Ovary (tissue), 9 donors: ENCODE measurements around the gene GNG14. TPM values are rescaled to one million over a fixed set of nuclear protein-coding genes. Genes with fewer than 3 reads are reported as not detected.

Experiments used
- DNase-seq, 5 donors: peaks; one replicate each; pipeline ENCODE4 v3.0.0-alpha.2; 2019 to 2020
- H3K27ac ChIP-seq, 2 donors: fragments of 200-600 bp; one replicate each; pipeline versions ENCODE4 v1.5.1 to v1.8.0; 2019 to 2022
- H3K27me3 ChIP-seq: fragments of 200-600 bp; one replicate; pipeline ENCODE4 v1.8.0; 2022
- H3K36me3 ChIP-seq: fragments of 200-600 bp; sonication (generic); one replicate; pipeline ENCODE4 v1.5.1; 2019
- H3K4me1 ChIP-seq: one replicate; pipeline ENCODE4 v1.8.1; 2013; ENCODE audit warnings: mild to moderate bottlenecking, moderate library complexity; ENCODE audit not compliant: insufficient read depth
- H3K4me3 ChIP-seq: fragments of 200-600 bp; sonication (generic); one replicate; pipeline ENCODE4 v1.5.1; 2017
- H3K9me3 ChIP-seq, 2 donors: fragments of 200-600 bp in 1 of 2; sonication (generic) in 1 of 2; one replicate each; pipeline versions ENCODE4 v1.5.1 to v1.8.1; 2013 to 2019; ENCODE audit warnings: mild to moderate bottlenecking in 1 of 2, moderate library complexity in 1 of 2
- EP300 ChIP-seq: sonication (generic); formaldehyde crosslinking; IDR thresholded peaks from one replicate; pipeline ENCODE4 v1.6.1; 2017; ENCODE audit warnings: antibody characterized with exemption
- POLR2A ChIP-seq: fragments of 450-650 bp; IDR thresholded peaks from one replicate; pipeline ENCODE4 v1.6.1; 2017; ENCODE audit warnings: antibody characterized with exemption, mild to moderate bottlenecking, moderate library complexity
- WGBS, 3 donors: extraction: QIAGEN DNeasy Blood & Tissue Kit in 1 of 3; methylation state at CpG; one replicate each; pipeline versions ENCODE4 v1.1.5 to v1.1.7; 2013 to 2017; 5-methylcytosine and 5-hydroxymethylcytosine counted together
- intact Hi-C, 4 donors: fragments of 100-400 bp; cut with DNase I; formaldehyde crosslinking; loops; one replicate each; pipeline versions ENCODE4 v1.11.0 to v1.15.1; 2022 to 2023
- polyA plus RNA-seq, 2 donors: library from polyadenylated mRNA; stranded (reverse); fragments of 200-250 nt in 1 of 2; fragments of 350-450 nt in 1 of 2; fragmentation: Illumina TruSeq in 1 of 2; extraction: RNeasy Lipid Tissue Mini Kit (QIAGEN cat#74804) in 1 of 2; gene quantifications; one replicate each; pipeline ENCODE4 v1.2.3, GENCODE V29; 2013 to 2014
- total RNA-seq, 7 donors: library from RNA; depleted of rRNA in 2 of 7; stranded (reverse); fragments of >200 nt in 2 of 7; fragmentation: NEBNext Ultra II Directional in 3 of 7; extraction: Animal tissue kit (Norgen Biotek cat#: 25700) in 3 of 7; gene quantifications; one replicate each; pipeline versions ENCODE4 v1.1.0 to v1.2.4, GENCODE V29; 2016 to 2023
- TF ChIP-seq, protein P1 (sequence below), 3 donors: fragments of 450-650 bp in 2 of 3; fragments of 200-600 bp in 1 of 3; IDR thresholded peaks; one replicate each; pipeline versions ENCODE4 v1.5.1 to v1.8.0; 2016 to 2022; ENCODE audit warnings: antibody characterized with exemption in 3 of 3, mild to moderate bottlenecking in 1 of 3
- donor health status: DM: no; HTN: no; CAD: no; lungs with moderate emphysema.
- donor health status: DM: no; HTN: no; CAD: no.
- donor health status: Bipolar disorder and iron deficiency.
- donor health status: DM: yes; HTN: yes; CAD: no.
- donor health status: DM: no; HTN: no; CAD: no.
- donor health status: DM: yes; HTN: yes; CAD: no.

GNG14 gene
- total and polyA plus RNA-seq, 9 donors, result not detected

DNA sequence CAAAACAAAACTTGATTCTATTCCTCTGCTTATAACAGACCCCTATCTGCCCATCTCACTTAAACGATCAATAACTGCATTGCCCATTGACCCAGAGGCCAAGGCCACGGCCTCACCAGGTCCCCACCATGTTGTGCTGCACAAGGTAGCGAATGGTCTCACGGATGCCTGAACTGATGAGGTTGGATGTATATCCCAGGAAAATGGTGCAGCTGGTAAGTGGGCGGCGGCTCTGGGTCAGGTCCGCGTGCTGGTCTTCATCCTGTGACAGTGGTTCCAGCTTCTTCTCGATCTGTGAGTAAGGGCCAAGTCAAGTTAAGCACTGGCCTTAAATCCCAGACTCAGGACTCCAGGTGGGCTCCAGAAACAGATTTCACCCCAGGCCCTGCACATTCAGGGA is 7.8 kb upstream of the GNG14 start:
- no peak overlapping the region for H3K27ac ChIP-seq
- no peaks in the 10 kb centered on the region for H3K9me3 ChIP-seq
- H3K4me1 ChIP-seq, result no peaks in the 10 kb centered on the region
- 78 to 89% (median 82%) methylated on average over 9 of the region's 9 CpGs for WGBS, 3 donors
- no peak overlapping the region for H3K4me3 ChIP-seq
- H3K36me3 ChIP-seq, result no peaks in the 10 kb centered on the region
- intact Hi-C loops, result no loop called here
- TF ChIP-seq EP300, result no peak
- TF ChIP-seq, protein P1, sequence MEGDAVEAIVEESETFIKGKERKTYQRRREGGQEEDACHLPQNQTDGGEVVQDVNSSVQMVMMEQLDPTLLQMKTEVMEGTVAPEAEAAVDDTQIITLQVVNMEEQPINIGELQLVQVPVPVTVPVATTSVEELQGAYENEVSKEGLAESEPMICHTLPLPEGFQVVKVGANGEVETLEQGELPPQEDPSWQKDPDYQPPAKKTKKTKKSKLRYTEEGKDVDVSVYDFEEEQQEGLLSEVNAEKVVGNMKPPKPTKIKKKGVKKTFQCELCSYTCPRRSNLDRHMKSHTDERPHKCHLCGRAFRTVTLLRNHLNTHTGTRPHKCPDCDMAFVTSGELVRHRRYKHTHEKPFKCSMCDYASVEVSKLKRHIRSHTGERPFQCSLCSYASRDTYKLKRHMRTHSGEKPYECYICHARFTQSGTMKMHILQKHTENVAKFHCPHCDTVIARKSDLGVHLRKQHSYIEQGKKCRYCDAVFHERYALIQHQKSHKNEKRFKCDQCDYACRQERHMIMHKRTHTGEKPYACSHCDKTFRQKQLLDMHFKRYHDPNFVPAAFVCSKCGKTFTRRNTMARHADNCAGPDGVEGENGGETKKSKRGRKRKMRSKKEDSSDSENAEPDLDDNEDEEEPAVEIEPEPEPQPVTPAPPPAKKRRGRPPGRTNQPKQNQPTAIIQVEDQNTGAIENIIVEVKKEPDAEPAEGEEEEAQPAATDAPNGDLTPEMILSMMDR (IDR thresholded peaks at IDR 0.05), result no peak
- no peak for TF ChIP-seq POLR2A
- H3K27me3 ChIP-seq, result no peaks in the 10 kb centered on the region
- peak in 1 of 5 donors; percentile 22 for DNase-seq

DNA sequence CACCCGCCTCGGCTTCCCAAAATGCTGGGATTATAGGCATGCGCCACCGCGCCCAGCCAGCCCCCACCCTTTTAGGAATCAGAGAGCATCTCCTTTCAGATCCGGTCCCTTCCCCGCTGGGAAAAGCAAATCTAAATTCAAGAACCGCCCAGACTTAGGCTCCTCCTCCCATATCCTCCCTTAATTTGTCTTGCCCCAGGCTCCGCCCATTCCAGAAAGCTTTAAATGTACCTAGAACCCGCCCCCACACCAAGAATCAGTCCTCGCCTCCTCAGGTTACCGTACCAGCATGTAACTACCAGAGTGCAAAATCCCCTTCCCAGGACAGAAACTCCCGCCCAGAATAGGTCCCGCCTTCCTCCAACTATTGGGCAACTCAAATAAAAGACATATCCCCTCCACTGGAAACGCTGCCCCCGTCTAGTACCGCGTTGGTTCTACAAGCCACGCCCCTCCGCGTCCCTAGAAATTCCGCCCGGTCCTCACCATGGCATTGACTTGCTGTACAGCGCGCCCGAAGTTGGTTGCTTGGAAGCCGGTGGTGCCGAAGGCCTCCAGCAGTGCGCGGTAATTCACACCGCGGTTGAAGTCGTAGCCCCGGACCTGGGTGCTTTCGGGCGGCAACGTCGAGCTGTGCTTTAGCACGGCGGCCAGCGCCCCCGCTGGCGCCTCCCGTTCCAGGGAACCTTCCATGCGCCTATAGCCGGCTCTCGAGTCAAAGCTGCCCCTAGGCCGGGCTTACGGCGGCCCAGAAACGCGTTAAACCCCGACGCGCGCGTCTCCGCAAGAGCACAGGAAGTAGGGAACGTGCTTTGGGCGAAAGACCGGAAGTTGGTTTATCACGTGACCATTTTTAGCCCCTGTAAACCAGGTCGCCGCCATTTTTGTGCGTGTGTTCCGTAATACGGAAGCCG is 6.5 kb upstream of the GNG14 start, which contains the start of gene DHPS:
DHPS (minus strand) TSS at position 807 of the 914 bp plus-strand sequence; CDS start at position 693, 114 bp downstream.
- Histone ChIP-seq H3K4me3 (peak within 1 kb of the TSS; percentile 96), H3K36me3 (no peaks in the 10 kb centered on the region), H3K27me3 (no peaks in the 10 kb centered on the region), H3K4me1 (no peaks in the 10 kb centered on the region), H3K9me3 (no peaks in the 10 kb centered on the region), H3K27ac (peak within 1 kb of the TSS; percentile 81 to 96)
- DNase-seq, result peak; percentile 87 to 94 (median 91)
- TF ChIP-seq POLR2A (peak; percentile 55), EP300 (no peak)
- intact Hi-C loops, result no loop called here
- WGBS, 3 donors, result 0 to 1% (median 0%) methylated on average over 67 to 68 of the region's 68 CpGs

DNA sequence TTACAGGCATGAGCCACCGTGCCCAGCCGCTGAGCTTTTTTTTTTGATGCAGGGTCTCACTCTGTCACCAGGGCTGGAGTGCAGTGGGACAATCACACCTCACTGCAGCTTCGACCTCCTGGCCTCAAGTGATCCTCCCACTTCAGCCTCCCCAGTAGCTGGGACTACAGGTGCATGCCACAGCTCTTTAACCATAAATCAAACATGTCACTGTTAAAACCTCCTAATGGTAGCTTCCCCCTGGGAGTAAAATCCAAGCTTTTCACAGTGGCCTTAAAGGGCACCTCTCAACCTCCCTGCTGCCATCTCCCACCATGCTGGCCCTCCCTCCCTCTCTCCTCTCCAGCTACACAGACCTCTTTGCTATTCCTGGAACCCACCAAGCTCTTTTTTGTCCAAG is 2.0 kb upstream of the GNG14 start:
- Histone ChIP-seq H3K36me3 (no peaks in the 10 kb centered on the region), H3K4me3 (no peak overlapping the region), H3K4me1 (no peaks in the 10 kb centered on the region), H3K27ac (no peak overlapping the region), H3K9me3 (no peaks in the 10 kb centered on the region), H3K27me3 (no peaks in the 10 kb centered on the region)
- intact Hi-C loops, result no loop called here
- 70 to 76% (median 74%) methylated on average over 3 of the region's 3 CpGs for WGBS, 3 donors
- DNase-seq, result no peak
- TF ChIP-seq POLR2A, result no peak

DNA sequence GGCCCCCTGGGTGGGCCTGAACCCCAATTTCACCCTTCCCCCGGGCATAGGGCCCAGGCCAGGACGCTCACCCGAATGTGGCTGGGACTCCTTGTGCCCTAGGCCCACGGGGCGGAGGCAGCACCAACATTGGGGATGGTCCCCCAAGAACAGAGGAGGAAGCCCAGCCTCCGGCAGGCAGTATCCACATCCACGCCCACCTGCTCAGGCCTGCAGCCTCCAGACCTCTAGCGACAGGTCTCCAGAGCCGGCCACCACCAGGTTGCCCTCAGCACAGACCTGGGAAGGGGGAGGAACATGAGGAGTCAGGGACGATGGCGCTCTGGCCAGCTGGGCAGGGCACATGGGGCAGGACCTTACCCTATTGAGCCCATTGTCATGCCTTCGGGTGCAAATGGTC is 1.2 kb downstream of the GNG14 start:
- no peak for TF ChIP-seq EP300
- TF ChIP-seq, protein P1 (IDR thresholded peaks at IDR 0.05), result no peak
- TF ChIP-seq POLR2A, result no peak
- H3K27me3 ChIP-seq, result no peaks in the 10 kb centered on the region
- DNase-seq, result no peak
- H3K9me3 ChIP-seq, result no peaks in the 10 kb centered on the region
- no peak overlapping the region for H3K4me3 ChIP-seq
- intact Hi-C loops, result no loop called here
- H3K36me3 ChIP-seq, result no peaks in the 10 kb centered on the region
- H3K4me1 ChIP-seq, result no peaks in the 10 kb centered on the region
- WGBS, 3 donors, result 86 to 91% (median 89%) methylated on average over 12 of the region's 12 CpGs
- H3K27ac ChIP-seq, result no peak overlapping the region

DNA sequence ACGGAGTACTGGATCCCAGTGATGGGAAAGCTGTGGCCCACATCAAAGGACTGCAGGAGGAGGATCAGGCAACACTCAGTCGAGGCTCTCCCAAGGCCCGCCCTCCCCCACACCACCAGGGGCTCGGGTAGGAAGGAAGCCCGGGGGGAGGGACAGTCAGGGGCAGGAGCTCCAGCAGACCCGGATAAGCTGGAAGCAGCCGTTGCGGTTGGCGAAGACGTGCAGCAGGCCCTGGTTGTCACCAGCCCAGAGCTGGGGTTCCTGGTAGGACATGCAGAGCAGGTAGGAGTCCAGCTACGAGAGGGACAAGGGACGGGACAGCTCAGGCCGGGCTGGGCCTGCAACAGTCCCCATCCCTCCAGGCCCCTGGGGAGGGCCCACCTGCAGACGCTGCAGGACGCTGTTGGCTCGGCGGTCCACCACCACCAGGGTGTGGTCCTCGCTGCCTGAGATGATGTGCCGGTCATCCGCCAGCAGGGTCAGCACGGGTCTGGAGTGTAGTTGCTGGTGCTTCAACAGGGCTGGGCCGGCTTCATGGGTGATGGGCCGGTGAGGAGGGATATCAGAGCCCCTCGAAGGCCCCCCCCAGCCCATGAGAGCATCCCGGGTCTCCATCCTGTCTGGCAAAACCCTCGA is 1.9 kb downstream of the GNG14 start:
- no peak for DNase-seq
- Histone ChIP-seq H3K4me3 (no peak overlapping the region), H3K4me1 (no peaks in the 10 kb centered on the region), H3K9me3 (no peaks in the 10 kb centered on the region), H3K36me3 (no peaks in the 10 kb centered on the region), H3K27ac (no peak overlapping the region), H3K27me3 (no peaks in the 10 kb centered on the region)
- TF ChIP-seq EP300, result no peak
- TF ChIP-seq, protein P1 (IDR thresholded peaks at IDR 0.05), result no peak
- TF ChIP-seq POLR2A, result no peak
- intact Hi-C loops, result no loop called here
- 72 to 78% (median 77%) methylated on average over 25 to 26 of the region's 26 CpGs for WGBS, 3 donors
